Endothelial cell of umbilical vein (primary cell): ENCODE measurements around the gene HEATR5B. TPM values are rescaled to one million over a fixed set of nuclear protein-coding genes. Genes with fewer than 3 reads are reported as not detected.
"Not testable (repeated sequence)": the region's sequence is repeated elsewhere in the genome, so short reads cannot be mapped to it uniquely, and the experiment has no call there.

ENCODE experiments used
- BruUV-seq: library from RNA; stranded (reverse); fragments of 400-500 nt; replicated peaks from 2 replicates; lab custom pipeline; 2021; lab: Mats Ljungman, UMichigan
- CTCF ChIA-PET: fragments of 300-600, 350-600 bp; sonication (Branson Sonifier 250); formaldehyde crosslinking; loops from one replicate; lab custom pipeline; 2021; ENCODE audit warnings: antibody characterized with exemption, inconsistent platforms; lab: Charles Lee
- POLR2A ChIA-PET: fragments of 300-600, 350-600 bp; sonication (Branson Sonifier 250); formaldehyde crosslinking; loops from one replicate; lab custom pipeline; 2021; ENCODE audit warnings: antibody characterized with exemption, inconsistent platforms; lab: Charles Lee
- DNase-seq: peaks from one replicate; pipeline ENCODE4 v3.0.0-alpha.2; 2011; ENCODE audit warnings: low read depth, low spot score
- FAIRE-seq: peaks from 2 replicates; lab custom pipeline; 2011; peaks lifted over from hg19 to GRCh38; lab: Jason Lieb, UNC
- H2AFZ ChIP-seq: 2 replicates; pipeline ENCODE4 v1.6.0; 2012; ENCODE audit warnings: low read depth, low read length, control low read depth, inconsistent platforms
- H3K27ac ChIP-seq: 2 replicates; pipeline ENCODE4 v1.5.1; 2011; ENCODE audit warnings: low read depth, mild to moderate bottlenecking, control low read depth, low read length, moderate library complexity; ENCODE audit not compliant: insufficient read depth
- H3K27me3 ChIP-seq, 2 experiments: 2 replicates each; pipeline versions ENCODE4 v1.6.0 to v1.6.1; 2011; ENCODE audit warnings: low read length in 2 of 2, mixed read lengths in 1 of 2; ENCODE audit not compliant: control insufficient read depth in 2 of 2, insufficient read depth in 2 of 2
- H3K36me3 ChIP-seq, 2 experiments: 2 replicates in 1 of 2; 3 replicates in 1 of 2; pipeline ENCODE4 v1.5.1; 2011; ENCODE audit warnings: low read length in 2 of 2, mild to moderate bottlenecking in 1 of 2, moderate library complexity in 1 of 2; ENCODE audit not compliant: control insufficient read depth in 2 of 2, insufficient read depth in 2 of 2; ENCODE audit errors: extremely low read depth in 1 of 2
- H3K4me1 ChIP-seq: 3 replicates; pipeline ENCODE4 v1.5.1; 2011; ENCODE audit warnings: mild to moderate bottlenecking, low read length; ENCODE audit not compliant: control insufficient read depth, insufficient read depth; ENCODE audit errors: extremely low read depth
- H3K4me2 ChIP-seq: 2 replicates; pipeline ENCODE4 v1.6.1; 2011; ENCODE audit warnings: low read length, control low read depth, mixed read lengths; ENCODE audit not compliant: insufficient read depth
- H3K4me3 ChIP-seq, 3 experiments: fragments of 200-600 bp in 1 of 3; sonication (generic), shearing (Covaris generic) in 1 of 3; replicated peaks in 1 of 3; 2 replicates each; pipeline ENCODE4 v1.5.1; 2011 to 2016; ENCODE audit warnings: control low read depth in 3 of 3, low read length in 3 of 3, mild to moderate bottlenecking in 2 of 3, inconsistent platforms in 1 of 3, low read depth in 1 of 3, moderate library complexity in 1 of 3; ENCODE audit not compliant: insufficient read depth in 1 of 3
- H3K79me2 ChIP-seq: 2 replicates; pipeline ENCODE4 v1.6.0; 2012; ENCODE audit warnings: low read length, inconsistent platforms; ENCODE audit not compliant: control insufficient read depth, insufficient read depth
- H3K9ac ChIP-seq: replicated peaks from 2 replicates; pipeline ENCODE3; 2011; ENCODE audit warnings: low read length, control low read depth; ENCODE audit not compliant: insufficient read depth; ENCODE audit errors: extremely low read depth
- H3K9me1 ChIP-seq: replicated peaks from 3 replicates; pipeline ENCODE4 v1.6.0; 2011; ENCODE audit warnings: mild to moderate bottlenecking, low read length; ENCODE audit not compliant: control insufficient read depth, insufficient read depth; ENCODE audit errors: extremely low read depth
- H3K9me3 ChIP-seq: replicated peaks from 2 replicates; pipeline ENCODE4 v1.5.1; 2012; ENCODE audit warnings: low read length, inconsistent platforms; ENCODE audit not compliant: control insufficient read depth, insufficient read depth
- H4K20me1 ChIP-seq: replicated peaks from 2 replicates; pipeline ENCODE3; 2011; ENCODE audit warnings: mild to moderate bottlenecking, low read length; ENCODE audit not compliant: control insufficient read depth, insufficient read depth; ENCODE audit errors: extremely low read depth
- EZH2 ChIP-seq: IDR thresholded peaks from 2 replicates; pipeline ENCODE4 v1.6.1; 2012; ENCODE audit warnings: borderline replicate concordance, low read depth, mild to moderate bottlenecking, moderate library complexity, low read length, inconsistent platforms; ENCODE audit not compliant: severe bottlenecking
- FOS ChIP-seq: IDR thresholded peaks from 2 replicates; pipeline ENCODE4 v1.6.1; 2011; ENCODE audit warnings: mild to moderate bottlenecking, low read length, moderate library complexity, borderline replicate concordance; ENCODE audit not compliant: insufficient read depth
- GATA2 ChIP-seq: IDR thresholded peaks from 2 replicates; pipeline ENCODE4 v1.7.0; 2011; ENCODE audit warnings: low read depth, mild to moderate bottlenecking, moderate library complexity, mixed read lengths, low read length; ENCODE audit not compliant: insufficient read length, insufficient read depth
- MYC ChIP-seq: IDR thresholded peaks from one replicate; pipeline ENCODE4 v1.6.1; 2011; ENCODE audit warnings: mild to moderate bottlenecking, low read depth, low read length
- dilution Hi-C: fragments of 300-500 bp; cut with MboI; formaldehyde crosslinking; loops from one replicate; pipeline ENCODE4 v1.15.0; 2019; ENCODE audit warnings: low sequenced_read_pairs; ENCODE audit not compliant: extremely low pct_ligation_motif_present
- intact Hi-C: fragments of 100-400 bp; cut with micrococcal nuclease; formaldehyde crosslinking; loops from one replicate; pipeline ENCODE4 v1.10.0; 2022
- polyA plus RNA-seq, 4 experiments: library from polyadenylated mRNA; depleted of rRNA in 3 of 4; stranded (reverse) in 3 of 4; unstranded in 1 of 4; fragments of >200 nt; gene quantifications; 2 replicates each; pipeline versions ENCODE4 v1.2.1 to v1.2.3, GENCODE V29; 2011 to 2012; ENCODE audit warnings: missing spikeins in 1 of 4
- total RNA-seq: library from RNA; stranded (reverse); gene quantifications from 2 replicates; pipeline ENCODE4 v1.2.3, GENCODE V29; 2021

The HEATR5B gene
- total and polyA plus RNA-seq, 2 donors (not counting 3 experiments of a cell fraction or from before 2014, with no cell fraction given) = 16.1 to 22.5 TPM

DNA sequence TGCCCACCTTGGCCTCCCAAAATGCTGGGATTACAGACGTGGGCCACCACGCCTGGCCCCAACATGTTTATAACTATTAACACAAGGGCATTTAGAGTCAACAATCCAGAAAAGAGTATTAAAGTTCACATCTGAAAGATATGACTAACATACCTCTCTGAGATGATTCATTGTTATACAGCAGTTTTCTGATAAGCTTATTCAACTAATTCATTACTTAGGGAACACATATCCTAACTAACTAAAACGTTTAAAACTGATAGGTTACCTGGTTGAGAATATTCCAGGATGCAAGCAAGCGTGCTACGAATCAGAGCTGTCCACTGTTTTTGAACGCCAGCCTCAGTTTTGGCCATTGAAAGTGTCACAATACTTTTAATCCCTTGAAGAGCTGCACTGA is 83.9 kb downstream of the HEATR5B start:
- peak overlapping the region; percentile 31 for H3K27ac ChIP-seq
- H3K4me3 ChIP-seq = no peak overlapping the region
- ChIA-PET CTCF (no interaction called here), POLR2A (no interaction called here)
- H3K79me2 ChIP-seq = no peaks in the 10 kb centered on the region
- H3K9me3 ChIP-seq = no peaks in the 10 kb centered on the region
- H3K4me2 ChIP-seq = no peak overlapping the region
- H2AFZ ChIP-seq = no peak overlapping the region
- no peaks in the 10 kb centered on the region for H3K9me1 ChIP-seq
- peaks cover 5 to 11% of the 10 kb centered on the region in 2 experiments for H3K36me3 ChIP-seq
- peaks cover 10% of the 10 kb centered on the region for H3K4me1 ChIP-seq
- H3K9ac ChIP-seq = no peak overlapping the region
- no peak for TF ChIP-seq EZH2
- TF ChIP-seq MYC = no peak
- peak; percentile 61 for TF ChIP-seq FOS
- TF ChIP-seq GATA2 = no peak
- intact Hi-C loops = no loop called here
- no TSS peak for BruUV-seq
- DNase-seq (peak; percentile 24), FAIRE-seq (peak; percentile 67)
- H4K20me1 ChIP-seq = no peaks in the 10 kb centered on the region
- H3K27me3 ChIP-seq = no peaks in the 10 kb centered on the region
- dilution Hi-C loops = no loop called here

DNA sequence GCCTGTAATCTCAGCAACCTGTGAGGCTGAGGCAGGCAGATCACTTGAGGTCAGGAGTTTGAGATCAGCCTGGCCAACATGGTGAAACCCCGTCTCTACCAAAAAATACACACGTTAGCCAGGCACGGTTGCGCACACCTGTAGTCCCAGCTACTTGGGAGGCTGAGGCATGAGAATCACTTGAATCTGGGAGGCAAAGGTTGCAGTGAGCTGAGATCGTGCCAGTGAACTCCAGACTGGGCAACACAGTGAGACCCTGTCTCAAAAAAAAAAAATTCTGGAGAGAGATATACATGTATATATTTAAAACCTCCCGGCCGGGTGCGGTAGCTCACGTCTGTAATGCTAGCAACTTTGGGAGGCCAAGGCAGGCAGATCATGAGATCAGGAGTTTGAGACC is 84.8 kb downstream of the HEATR5B start:
- H3K4me1 ChIP-seq, H3K27ac ChIP-seq, H2AFZ ChIP-seq, H3K4me3 ChIP-seq, H3K9ac ChIP-seq, H3K4me2 ChIP-seq, H3K9me3 ChIP-seq, H3K36me3 ChIP-seq, H4K20me1 ChIP-seq, H3K79me2 ChIP-seq, H3K27me3 ChIP-seq, DNase-seq, POLR2A ChIA-PET, dilution Hi-C loops, intact Hi-C loops, CTCF ChIA-PET, FAIRE-seq, BruUV-seq, H3K9me1 ChIP-seq: not testable (repeated sequence)
